ENCODE data around the gene ANOS1.

Gene ANOS1

GRCh38 chrX:8653956-8654355, 78.0 kb downstream of the ANOS1 start:
- TF ChIP-seq CTCF (IDR thresholded peaks at IDR 0.05; ENCODE audit: extremely low read depth, missing control alignments) = no peak
- no peak for DNase-seq (ENCODE audit: low spot score)

- TF ChIP-seq CTCF (IDR thresholded peaks at IDR 0.05; ENCODE audit: extremely low read depth, missing control alignments) = no peak
- no peak for DNase-seq (ENCODE audit: low spot score)
These were observed 82.0 kb downstream of the ANOS1 start for GRCh38 chrX:8649969-8650368.

GRCh38 chrX:8647176-8647575, 84.8 kb downstream of the ANOS1 start:
- DNase-seq (ENCODE audit: low spot score) = no peak
- TF ChIP-seq CTCF (IDR thresholded peaks at IDR 0.05; ENCODE audit: extremely low read depth, missing control alignments) = no peak

- TF ChIP-seq CTCF (IDR thresholded peaks at IDR 0.05; ENCODE audit: extremely low read depth, missing control alignments) = no peak
- no peak for DNase-seq (ENCODE audit: low spot score)
These were observed 91.9 kb downstream of the ANOS1 start for GRCh38 chrX:8639949-8640475.

GRCh38 chrX:8636497-8636896, 95.4 kb downstream of the ANOS1 start:
- TF ChIP-seq CTCF (IDR thresholded peaks at IDR 0.05; ENCODE audit: extremely low read depth, missing control alignments) = no peak
- DNase-seq (ENCODE audit: low spot score) = no peak

- no peak for TF ChIP-seq CTCF (IDR thresholded peaks at IDR 0.05; ENCODE audit: extremely low read depth, missing control alignments)
- no peak for DNase-seq (ENCODE audit: low spot score)
These were observed 96.1 kb downstream of the ANOS1 start for GRCh38 chrX:8635812-8636211.

GRCh38 chrX:8632924-8633323, 99.0 kb downstream of the ANOS1 start:
- no peak for DNase-seq (ENCODE audit: low spot score)
- TF ChIP-seq CTCF (IDR thresholded peaks at IDR 0.05; ENCODE audit: extremely low read depth, missing control alignments) = no peak
